Measurements from ENCODE around the gene DYRK1A.

- TF ChIP-seq TOX (CRISPR knock-in tag; IDR thresholded peaks at IDR 0.05; ENCODE audit: borderline replicate concordance) (no peak), PATZ1 (CRISPR knock-in tag; IDR thresholded peaks at IDR 0.05; ENCODE audit: borderline replicate concordance) (no peak), ARNTL (CRISPR knock-in tag; IDR thresholded peaks at IDR 0.05; ENCODE audit: borderline replicate concordance, low read depth) (no peak), CSDC2 (CRISPR knock-in tag; IDR thresholded peaks at IDR 0.05) (no peak), ZNF70 (CRISPR knock-in tag; IDR thresholded peaks at IDR 0.05) (no peak), ZNF565 (CRISPR knock-in tag; conservative IDR thresholded peaks at IDR 0.05; ENCODE audit: low read depth) (no peak)
These were observed 136.4 kb downstream of the DYRK1A start for GRCh38 chr21:37502947-37503346.
